DMS114 treated with DMSO at 0.1 percent for 48 hours (cell line): ENCODE measurements around the gene ITPA.
"Not testable (repeated sequence)": the region's sequence is repeated elsewhere in the genome, so short reads cannot be mapped to it uniquely, and the experiment has no call there.

Experiments used
- DNase-seq: peaks from one replicate; lab custom pipeline; 2025; ENCODE audit not compliant: unreplicated experiment; lab: John Stamatoyannopoulos, UW

The ITPA gene

GRCh38 chr20:3172933-3173609, 36.2 kb upstream of the ITPA start, which contains the start of gene LZTS3:
Gene LZTS3 (minus strand): TSS chr20:3173549. CDS start chr20:3167163, 6,386 bp downstream.
- DNase-seq: no peak

GRCh38 chr20:3173610-3174441, 35.5 kb upstream of the ITPA start:
- peak; percentile 55 for DNase-seq

- DNase-seq: no peak
Observed at GRCh38 chr20:3174442-3175261, 34.6 kb upstream of the ITPA start.

GRCh38 chr20:3175270-3175669, 34.0 kb upstream of the ITPA start:
- DNase-seq: no peak

GRCh38 chr20:3177746-3178485, 31.4 kb upstream of the ITPA start:
- DNase-seq: no peak

DNA sequence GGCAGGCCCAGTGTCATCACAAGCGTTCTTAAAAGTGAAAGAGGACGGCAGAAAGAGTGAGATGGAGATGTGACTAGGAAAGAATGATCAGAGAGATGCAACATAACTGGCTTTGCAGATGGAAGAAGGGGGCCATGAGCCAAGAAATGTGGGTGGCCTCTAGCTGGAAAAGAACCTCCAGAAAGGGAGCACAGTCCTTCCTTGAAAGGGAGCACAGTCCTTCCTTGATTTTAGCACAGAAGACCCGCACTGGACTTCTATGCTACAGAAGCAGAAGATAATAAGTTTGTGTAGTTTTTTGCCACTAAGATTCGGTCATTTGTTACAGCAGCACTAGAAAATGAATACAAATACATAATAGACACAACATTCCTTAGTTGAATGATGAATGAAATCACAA, 29.0 kb upstream of the ITPA start:
- no peak for DNase-seq

DNA sequence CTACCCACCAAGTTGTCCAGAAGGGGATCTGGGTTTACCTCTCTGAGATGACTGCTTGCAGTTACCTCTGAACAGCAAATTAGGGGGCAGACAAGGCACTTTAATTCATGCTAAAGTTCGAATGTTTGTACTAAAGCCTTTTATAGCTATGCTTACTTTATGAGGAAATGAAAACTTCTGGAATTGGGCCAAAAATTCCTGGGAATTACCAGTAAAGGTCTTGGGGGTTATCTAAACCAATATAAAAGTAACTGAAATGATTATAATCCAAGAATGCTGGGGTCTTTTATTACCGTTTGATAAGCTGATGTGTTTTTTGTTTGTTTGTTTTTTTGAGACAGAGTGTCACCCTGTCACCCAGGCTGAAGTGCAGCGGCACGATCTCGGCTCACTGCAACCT, 28.0 kb upstream of the ITPA start:
- DNase-seq: no peak

- DNase-seq: not testable (repeated sequence)
Observed at GRCh38 chr20:3182429-3182828, 26.9 kb upstream of the ITPA start.

DNA sequence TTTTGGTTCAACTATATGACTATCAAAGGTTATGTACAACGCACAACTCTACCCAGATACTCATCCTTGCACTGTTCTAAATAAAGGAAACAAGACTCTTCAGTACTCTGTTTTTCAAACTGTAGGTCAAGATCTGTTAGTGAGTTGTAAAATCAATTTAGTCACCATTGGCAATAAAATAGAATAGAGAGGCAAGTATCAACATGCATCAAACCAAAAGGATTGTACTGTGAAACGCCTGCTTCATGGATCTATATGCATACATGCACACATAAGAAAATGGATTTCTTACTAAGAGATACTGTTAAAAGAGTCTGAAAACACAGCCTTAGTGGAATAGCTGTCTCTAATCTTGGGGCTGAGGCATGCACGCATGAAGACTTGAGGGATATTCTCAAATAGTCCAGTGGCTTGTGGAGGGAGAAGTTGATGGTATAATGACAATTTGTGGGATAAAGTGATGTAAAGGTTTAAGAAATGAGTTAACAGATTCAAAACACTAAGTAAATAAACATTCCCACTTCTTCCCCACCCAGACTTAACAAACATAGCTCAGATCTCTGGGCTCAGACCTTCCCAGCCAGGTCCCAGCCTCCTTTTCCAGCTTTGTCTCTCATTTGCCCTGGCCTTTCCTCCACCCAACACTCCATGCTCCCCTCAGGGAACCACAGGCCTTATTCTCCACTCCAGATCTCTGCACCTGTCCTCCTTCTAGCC, 25.2 kb upstream of the ITPA start:
- DNase-seq: no peak

- not testable (repeated sequence) for DNase-seq
Observed at GRCh38 chr20:3187861-3188260, 21.4 kb upstream of the ITPA start.

DNA sequence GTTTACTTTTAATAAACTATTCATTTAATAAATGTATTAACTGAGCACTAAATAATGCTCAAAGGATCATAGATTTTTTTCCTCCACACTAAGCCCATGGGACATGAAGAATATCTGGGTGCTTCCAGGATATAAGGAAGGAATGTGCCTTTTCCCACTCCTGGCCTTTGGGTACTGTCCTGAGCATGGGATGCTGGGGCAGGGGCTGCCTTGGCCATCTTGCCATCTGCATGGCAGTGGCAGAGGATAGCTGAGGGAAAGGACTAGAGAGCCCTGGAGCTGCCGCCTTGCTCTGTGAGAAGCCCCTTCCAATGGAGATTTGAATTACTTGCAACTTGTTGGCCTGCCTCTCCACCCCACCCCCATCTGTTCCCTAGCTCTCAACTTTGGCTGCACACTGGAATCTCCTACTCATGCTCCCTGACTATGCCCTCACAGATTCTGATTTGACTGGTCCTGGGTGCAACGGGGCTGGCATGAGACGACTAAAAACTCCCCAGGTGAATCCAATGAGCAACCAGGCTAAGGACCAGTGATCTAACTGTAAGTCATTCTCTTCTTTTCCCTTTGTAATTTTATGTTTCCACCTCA, 20.4 kb upstream of the ITPA start:
- no peak for DNase-seq

GRCh38 chr20:3189561-3190131, 19.7 kb upstream of the ITPA start:
- DNase-seq: no peak

GRCh38 chr20:3190681-3191111, 18.6 kb upstream of the ITPA start:
- no peak for DNase-seq

GRCh38 chr20:3192226-3193015, 16.9 kb upstream of the ITPA start:
- no peak for DNase-seq

DNA sequence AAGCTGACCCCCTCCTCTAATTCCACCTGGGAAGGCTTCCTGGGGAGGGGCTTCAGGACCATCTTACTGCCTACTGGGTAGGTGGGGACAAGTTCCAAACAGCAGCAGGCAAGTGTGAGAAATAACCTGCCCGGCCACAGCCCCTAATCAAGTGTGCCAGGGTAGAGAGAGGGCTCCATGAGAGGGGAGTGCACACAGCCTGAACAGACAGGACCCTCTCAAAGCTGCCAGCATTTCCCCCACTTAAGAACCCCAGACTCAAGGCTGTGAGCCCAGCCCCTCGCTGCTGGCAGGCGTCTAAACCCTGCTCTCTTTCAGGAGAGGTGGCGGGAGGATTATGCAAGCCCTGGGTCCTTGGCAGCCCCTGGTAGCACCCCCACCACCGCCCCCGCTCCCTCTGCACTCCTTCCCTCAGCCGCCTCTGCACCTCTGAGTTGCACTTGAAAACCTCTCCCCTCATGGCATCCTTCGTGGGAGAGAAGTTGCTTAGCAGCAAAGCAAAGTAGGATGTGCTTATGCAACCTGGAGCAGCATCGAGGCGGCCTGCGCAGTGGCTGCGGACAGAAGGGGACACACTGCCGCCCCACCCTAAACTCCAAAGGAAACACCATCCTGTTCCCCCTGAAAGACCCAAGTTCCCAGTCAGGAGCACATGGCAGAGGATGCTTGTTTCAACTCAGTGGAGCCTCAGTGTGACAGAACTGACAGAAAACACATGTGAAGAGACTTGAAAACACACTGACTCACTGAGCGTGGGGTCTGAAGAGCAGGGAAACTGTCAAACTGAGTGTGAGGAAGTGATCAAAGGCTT, 15.3 kb upstream of the ITPA start:
- no peak for DNase-seq

- DNase-seq: no peak
Observed at GRCh38 chr20:3194617-3195280, 14.5 kb upstream of the ITPA start.

DNA sequence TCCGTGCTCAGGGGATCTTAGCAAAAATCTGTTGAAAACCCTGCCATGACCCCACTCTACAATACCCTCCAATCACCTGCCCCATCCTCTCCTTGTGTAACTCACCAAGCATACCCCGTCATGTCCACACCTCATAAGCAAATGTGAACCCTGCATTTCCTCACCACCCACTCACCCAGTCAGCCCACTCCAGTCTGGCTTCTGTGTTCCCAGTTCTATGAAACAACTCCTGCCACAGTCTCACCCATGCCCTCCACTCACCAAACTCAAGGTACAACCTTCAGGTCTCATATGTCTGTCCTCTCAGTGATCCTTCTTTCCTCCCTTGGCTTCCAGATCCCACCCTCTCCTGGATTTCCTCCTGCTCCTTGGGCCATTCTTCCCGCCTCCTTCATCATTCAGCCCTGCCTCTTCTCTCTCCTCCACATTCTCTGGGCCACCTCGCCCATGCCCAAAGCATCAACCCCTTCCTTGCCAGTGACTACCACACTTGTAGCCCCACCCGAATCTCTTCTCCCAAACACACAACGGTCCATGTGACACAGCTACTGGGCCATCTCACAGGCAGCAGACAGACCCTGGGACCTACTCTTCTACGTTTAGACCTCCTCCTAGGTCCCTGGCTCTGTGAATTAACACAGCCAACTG, 13.6 kb upstream of the ITPA start:
- DNase-seq: no peak
